Neutrophil (primary cell): ENCODE results near the gene TRIM10.

Experiments used
- H3K27ac ChIP-seq: fragments of 200-600 bp; sonication (generic); 2 replicates; pipeline ENCODE4 v1.5.1; 2016; ENCODE audit warnings: mild to moderate bottlenecking, moderate library complexity
- H3K27me3 ChIP-seq: fragments of 200-600 bp; sonication (generic); 2 replicates; pipeline ENCODE4 v1.6.0; 2016; ENCODE audit warnings: mild to moderate bottlenecking
- H3K36me3 ChIP-seq: fragments of 200-600 bp; sonication (generic); 2 replicates; pipeline ENCODE4 v1.5.1; 2017
- H3K4me1 ChIP-seq, 2 experiments: fragments of 200-600 bp in 1 of 2; sonication (generic) in 1 of 2; 1 replicate in 1 of 2; 2 replicates in 1 of 2; pipeline versions ENCODE4 v1.5.1 to v1.6.1; 2013 to 2016; ENCODE audit warnings: low read depth in 1 of 2, low read length in 1 of 2, mild to moderate bottlenecking in 1 of 2, moderate library complexity in 1 of 2; ENCODE audit not compliant: control insufficient read depth in 1 of 2, insufficient read depth in 1 of 2
- H3K4me3 ChIP-seq, 2 experiments: fragments of 200-600 bp in 1 of 2; sonication (generic) in 1 of 2; 1 replicate in 1 of 2; 2 replicates in 1 of 2; pipeline ENCODE4 v1.5.1; 2013 to 2016; ENCODE audit warnings: low read depth in 1 of 2, low read length in 1 of 2, mild to moderate bottlenecking in 1 of 2, moderate library complexity in 1 of 2
- H3K9me3 ChIP-seq: fragments of 200-600 bp; sonication (generic); 2 replicates; pipeline ENCODE4 v1.5.1; 2016
- TF ChIP-seq, protein P1 (sequence below): fragments of 200-600 bp; sonication (generic); IDR thresholded peaks from 2 replicates; pipeline ENCODE4 v1.5.1; 2016; ENCODE audit warnings: antibody characterized with exemption

TRIM10 gene

DNA sequence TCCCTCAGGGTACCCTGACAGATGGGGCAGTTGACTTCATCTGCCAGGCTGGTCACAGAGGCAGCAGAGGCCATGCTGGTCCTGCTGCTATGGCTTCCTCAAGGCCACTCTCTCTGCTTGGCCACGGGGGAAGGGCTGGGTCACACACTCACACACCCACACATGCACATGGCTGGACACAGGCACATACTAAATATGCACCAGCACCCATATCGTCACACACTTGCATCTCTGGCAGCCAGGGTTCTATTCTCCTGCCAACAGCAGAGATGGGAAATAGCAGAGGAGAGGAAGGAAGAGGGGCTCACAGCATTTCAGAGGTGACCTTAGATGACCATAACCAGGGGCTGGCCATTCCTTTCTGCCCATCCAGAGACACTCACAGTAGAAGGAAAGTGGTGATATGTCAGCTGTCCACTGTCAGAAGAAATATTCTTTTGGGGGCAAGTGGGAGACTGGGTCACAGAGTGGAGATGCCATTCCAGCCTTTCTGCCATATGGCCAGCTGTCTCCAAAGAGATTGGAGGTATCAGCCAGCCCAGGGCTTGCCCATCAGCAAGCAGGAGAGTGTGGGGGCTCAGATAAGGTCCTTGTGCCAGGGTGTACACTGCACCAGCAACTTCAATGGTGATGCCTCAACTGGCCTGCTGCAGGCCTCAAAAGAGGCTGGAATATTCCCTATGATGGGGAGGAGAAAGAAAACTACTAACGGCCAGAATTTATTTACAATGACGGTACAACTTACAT is at the start of gene TRIM10:
Gene TRIM10 (minus strand): TSS at position 427 of the 747 bp plus-strand sequence. CDS start 353 bp downstream, at position 74.
- Histone ChIP-seq H3K4me1 (peaks cover 0 to 5% of the 10 kb centered on the region in 2 experiments), H3K36me3 (no peaks in the 10 kb centered on the region), H3K27me3 (peaks cover 9% of the 10 kb centered on the region), H3K9me3 (no peaks in the 10 kb centered on the region), H3K4me3 (no peak within 1 kb of the TSS), H3K27ac (no peak within 1 kb of the TSS)
- TF ChIP-seq, protein P1, sequence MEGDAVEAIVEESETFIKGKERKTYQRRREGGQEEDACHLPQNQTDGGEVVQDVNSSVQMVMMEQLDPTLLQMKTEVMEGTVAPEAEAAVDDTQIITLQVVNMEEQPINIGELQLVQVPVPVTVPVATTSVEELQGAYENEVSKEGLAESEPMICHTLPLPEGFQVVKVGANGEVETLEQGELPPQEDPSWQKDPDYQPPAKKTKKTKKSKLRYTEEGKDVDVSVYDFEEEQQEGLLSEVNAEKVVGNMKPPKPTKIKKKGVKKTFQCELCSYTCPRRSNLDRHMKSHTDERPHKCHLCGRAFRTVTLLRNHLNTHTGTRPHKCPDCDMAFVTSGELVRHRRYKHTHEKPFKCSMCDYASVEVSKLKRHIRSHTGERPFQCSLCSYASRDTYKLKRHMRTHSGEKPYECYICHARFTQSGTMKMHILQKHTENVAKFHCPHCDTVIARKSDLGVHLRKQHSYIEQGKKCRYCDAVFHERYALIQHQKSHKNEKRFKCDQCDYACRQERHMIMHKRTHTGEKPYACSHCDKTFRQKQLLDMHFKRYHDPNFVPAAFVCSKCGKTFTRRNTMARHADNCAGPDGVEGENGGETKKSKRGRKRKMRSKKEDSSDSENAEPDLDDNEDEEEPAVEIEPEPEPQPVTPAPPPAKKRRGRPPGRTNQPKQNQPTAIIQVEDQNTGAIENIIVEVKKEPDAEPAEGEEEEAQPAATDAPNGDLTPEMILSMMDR, result no peak

GRCh38 chr6:30207619-30208295 is 46.7 kb upstream of the TRIM10 start:
- Histone ChIP-seq H3K4me3 (no peak overlapping the region), H3K36me3 (peaks cover 5% of the 10 kb centered on the region), H3K4me1 (peaks cover 35 to 39% of the 10 kb centered on the region in 2 experiments), H3K27ac (no peak overlapping the region), H3K27me3 (no peaks in the 10 kb centered on the region), H3K9me3 (no peaks in the 10 kb centered on the region)
- TF ChIP-seq, protein P1, result no peak

DNA sequence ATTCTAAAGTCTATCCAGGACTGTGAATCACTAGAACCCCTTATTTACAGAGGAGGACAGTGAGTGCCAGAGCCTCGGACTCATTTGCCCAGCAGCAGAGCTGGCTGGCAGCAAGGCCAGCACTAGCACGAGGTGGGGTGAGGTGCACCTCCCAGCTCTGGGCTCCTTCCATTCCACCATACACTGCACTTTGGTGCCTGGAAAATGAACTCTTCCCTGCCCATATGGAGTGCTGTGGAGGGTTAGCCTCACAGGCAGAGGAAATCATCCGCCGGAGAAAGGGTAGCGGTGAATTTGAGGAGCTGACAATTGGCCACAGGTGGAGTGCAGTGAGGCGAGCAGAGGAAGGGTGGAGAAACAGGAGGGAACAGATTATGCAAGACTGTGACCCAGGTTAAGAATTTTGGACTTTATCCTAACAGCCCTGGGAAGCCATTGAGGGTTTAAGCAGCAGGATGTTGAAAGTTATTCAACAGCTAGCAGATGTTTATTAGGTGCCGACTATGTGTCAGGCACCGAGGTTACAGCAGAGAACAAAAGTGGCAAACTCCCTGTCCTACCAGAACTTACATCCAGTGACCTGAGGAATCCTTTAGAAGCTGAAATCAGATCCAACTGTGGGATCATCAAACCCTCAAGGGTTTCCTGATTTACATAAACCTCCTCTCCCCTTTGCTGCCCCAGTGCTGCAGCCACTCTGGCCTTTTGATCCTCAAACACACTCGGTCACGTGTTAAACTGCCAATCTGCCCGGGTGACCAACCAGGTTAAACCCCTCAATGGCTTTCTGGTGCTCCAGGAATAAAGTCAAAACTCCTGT is 46.0 kb upstream of the TRIM10 start:
- Histone ChIP-seq H3K4me3 (no peak overlapping the region), H3K27me3 (no peaks in the 10 kb centered on the region), H3K27ac (no peak overlapping the region), H3K4me1 (peaks cover 35 to 39% of the 10 kb centered on the region in 2 experiments), H3K9me3 (no peaks in the 10 kb centered on the region), H3K36me3 (peaks cover 5% of the 10 kb centered on the region)
- TF ChIP-seq, protein P1, result no peak

- Histone ChIP-seq H3K36me3 (peaks cover 5% of the 10 kb centered on the region), H3K4me3 (no peak overlapping the region), H3K9me3 (no peaks in the 10 kb centered on the region), H3K4me1 (peaks cover 39 to 40% of the 10 kb centered on the region in 2 experiments), H3K27ac (no peak overlapping the region), H3K27me3 (no peaks in the 10 kb centered on the region)
- TF ChIP-seq, protein P1, result no peak
These were observed 45.1 kb upstream of the TRIM10 start for GRCh38 chr6:30206152-30206551.

DNA sequence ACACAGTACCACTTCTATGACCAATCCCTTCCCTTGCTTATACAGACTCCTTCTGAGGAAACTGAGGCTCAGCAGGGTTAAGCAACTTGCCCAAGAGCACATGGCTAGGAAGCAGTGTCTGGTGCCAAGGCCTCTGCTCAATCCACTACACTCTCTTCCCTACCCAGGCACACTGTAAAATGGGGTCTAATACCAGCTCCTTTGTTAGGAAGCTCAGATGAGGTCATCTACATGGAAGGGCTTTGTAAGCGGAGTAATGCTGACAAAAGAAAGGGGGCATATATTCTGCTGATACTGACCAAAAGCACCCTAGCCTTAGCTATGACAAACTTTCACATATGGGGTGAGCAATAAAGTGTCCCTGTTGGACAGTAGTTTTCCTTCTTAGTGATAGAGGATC is 43.1 kb upstream of the TRIM10 start:
- Histone ChIP-seq H3K9me3 (no peaks in the 10 kb centered on the region), H3K4me3 (no peak overlapping the region), H3K27me3 (no peaks in the 10 kb centered on the region), H3K36me3 (peaks cover 7% of the 10 kb centered on the region), H3K4me1 (peaks cover 49 to 50% of the 10 kb centered on the region in 2 experiments), H3K27ac (no peak overlapping the region)
- TF ChIP-seq, protein P1, result no peak
